ENCODE data around the gene PPP1R3C.

GRCh38 chr10:91665842-91666241 lies 33.0 kb upstream of the PPP1R3C start:
- no peak for TF ChIP-seq POLR2A (IDR thresholded peaks at IDR 0.05)
- TF ChIP-seq CTCF (IDR thresholded peaks at IDR 0.05) = no peak
